GM12873 (cell line): ENCODE results near the gene TMEM131.

Experiments
- TF ChIP-seq, protein P1 (sequence below): IDR thresholded peaks from 2 replicates; pipeline ENCODE4 v1.5.1; 2012; ENCODE audit warnings: low read depth, mild to moderate bottlenecking, moderate library complexity, low read length, control low read depth; ENCODE audit not compliant: insufficient read depth; ENCODE audit errors: missing control alignments

TMEM131 gene

DNA sequence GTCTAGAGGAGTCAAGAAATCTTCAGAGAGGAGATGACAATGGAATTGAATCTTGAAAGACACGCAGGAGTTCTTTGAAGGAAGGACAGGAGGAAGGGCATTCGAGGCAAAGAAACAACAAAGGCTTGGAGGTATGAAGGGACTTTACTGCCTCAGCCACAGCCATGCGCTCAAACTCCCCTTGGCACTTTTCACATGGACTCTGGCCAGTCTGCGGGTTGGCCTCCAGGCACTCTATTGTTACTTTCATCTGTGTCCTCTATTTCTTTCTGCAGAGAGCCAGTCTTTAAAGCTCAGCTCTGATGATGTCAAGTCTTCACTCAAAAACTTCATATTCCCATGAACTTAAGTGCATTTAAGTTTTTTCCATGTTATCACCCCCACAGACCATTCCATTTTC, 186.9 kb downstream of the TMEM131 start:
- TF ChIP-seq, protein P1, sequence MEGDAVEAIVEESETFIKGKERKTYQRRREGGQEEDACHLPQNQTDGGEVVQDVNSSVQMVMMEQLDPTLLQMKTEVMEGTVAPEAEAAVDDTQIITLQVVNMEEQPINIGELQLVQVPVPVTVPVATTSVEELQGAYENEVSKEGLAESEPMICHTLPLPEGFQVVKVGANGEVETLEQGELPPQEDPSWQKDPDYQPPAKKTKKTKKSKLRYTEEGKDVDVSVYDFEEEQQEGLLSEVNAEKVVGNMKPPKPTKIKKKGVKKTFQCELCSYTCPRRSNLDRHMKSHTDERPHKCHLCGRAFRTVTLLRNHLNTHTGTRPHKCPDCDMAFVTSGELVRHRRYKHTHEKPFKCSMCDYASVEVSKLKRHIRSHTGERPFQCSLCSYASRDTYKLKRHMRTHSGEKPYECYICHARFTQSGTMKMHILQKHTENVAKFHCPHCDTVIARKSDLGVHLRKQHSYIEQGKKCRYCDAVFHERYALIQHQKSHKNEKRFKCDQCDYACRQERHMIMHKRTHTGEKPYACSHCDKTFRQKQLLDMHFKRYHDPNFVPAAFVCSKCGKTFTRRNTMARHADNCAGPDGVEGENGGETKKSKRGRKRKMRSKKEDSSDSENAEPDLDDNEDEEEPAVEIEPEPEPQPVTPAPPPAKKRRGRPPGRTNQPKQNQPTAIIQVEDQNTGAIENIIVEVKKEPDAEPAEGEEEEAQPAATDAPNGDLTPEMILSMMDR = no peak

DNA sequence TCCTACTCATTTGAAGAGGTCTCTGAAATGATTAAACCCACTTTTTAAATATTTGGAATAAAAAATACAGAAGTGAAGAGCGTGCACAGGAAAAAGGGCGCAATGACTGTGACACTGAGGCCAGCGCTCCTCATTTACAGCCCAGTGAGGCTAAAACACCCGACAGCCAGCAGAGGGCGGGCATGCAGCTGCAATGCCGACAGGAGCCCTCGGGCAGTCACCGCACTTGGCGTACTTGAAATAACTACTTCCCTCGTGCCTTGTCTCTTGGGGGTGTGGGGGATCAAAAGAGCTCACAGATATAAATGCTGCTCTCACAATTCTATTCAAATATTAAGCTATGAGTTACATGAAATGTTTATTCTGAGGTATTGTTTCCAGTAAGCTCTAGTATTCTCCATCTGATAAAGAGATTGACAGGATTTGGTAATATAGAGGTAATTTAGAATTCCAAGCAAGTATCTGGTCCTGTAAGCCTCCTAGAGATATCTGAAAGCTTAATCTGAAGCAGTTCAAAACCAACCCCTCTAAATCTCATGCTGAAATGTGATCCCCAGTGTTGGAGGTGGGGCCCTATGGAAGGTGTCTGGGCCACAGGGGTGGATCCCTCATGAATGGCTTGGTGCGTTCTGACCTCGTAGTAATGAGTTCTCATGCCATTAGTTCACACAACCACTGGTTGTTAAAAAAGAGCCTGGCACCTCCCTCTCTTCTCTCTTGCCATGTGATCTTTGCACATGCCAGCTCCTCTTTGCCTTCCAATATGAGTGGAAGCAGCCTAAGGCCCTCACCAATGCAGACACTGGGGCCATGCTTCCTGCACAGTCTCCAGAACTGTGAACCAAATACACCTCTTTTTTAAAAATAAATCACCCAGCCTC, 188.8 kb downstream of the TMEM131 start:
- TF ChIP-seq, protein P1 = peak; percentile 94

DNA sequence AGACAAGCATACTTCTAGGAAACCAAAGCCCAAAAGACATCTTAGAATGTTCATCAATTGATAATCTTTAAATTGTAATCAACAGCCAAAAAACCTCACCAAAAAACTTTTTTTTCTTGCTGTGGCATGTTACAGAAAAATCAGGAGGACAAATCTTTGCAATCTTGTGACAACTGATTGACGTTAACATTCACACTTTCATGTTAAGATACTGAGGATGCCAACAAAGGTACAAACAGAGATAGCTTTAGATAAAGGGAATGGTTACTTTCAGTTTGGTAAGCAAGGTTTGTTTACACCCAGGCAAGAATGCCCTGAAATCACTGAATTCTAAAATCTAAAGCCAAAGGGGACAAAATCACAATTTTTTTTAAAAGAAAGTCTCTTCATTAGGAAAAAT, 190.0 kb downstream of the TMEM131 start:
- TF ChIP-seq, protein P1 = no peak

DNA sequence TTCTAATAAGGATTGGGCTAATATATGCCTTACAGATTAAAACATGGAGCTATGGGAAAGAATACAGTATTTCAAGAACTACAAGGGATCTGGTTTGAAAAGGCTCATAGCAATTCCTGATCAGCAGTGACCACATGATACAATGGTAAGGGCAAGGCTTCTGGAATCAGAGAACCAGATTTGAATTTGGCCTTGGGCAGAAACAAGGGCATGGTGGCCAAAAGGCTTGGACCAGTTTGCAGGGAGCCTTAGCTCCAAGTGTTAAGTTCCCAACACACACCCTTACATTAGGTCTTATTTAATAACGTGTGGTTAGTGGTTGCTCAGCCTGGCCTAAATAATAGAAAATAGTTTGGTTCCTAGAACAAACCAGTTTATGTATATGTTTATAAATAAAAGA, 194.7 kb downstream of the TMEM131 start:
- TF ChIP-seq, protein P1 = no peak

DNA sequence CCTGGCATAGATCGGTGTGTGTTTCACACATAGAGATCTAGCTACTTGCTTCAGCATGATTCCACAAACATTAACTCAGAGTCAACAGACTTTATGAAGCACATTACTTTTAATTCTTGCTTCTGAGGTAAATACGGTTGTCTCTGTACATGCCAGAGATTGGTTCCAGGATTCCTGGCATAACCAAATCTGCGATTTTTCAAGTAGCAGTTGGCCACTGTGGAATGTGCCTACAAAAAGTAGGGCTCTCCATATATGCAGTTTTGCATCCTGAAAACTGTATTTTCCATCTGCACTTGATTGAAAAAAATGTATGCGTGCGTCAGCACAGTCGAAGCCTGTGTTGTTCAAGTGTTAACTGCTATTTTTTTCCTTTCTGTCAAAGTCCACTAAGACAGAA, 197.3 kb downstream of the TMEM131 start:
- TF ChIP-seq, protein P1 = no peak

DNA sequence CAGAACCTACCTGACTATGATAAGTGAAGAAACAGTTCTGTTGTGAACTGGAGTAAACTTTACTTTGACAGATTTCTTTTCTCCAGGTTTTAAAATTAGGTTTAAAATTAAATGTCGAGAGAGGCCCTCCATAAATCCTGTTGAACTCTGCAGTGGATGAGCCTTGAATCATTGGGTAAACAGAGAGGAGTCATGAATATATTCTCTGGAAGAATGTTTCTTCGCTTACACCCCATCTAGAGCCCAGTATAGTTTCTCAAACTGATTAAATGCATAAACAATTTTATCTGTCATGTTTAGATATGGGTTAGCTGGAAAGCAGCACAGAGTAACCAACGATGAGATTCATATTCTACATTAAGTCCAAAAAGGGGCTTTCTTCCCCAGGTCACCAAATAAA, 198.4 kb downstream of the TMEM131 start:
- TF ChIP-seq, protein P1 = no peak

DNA sequence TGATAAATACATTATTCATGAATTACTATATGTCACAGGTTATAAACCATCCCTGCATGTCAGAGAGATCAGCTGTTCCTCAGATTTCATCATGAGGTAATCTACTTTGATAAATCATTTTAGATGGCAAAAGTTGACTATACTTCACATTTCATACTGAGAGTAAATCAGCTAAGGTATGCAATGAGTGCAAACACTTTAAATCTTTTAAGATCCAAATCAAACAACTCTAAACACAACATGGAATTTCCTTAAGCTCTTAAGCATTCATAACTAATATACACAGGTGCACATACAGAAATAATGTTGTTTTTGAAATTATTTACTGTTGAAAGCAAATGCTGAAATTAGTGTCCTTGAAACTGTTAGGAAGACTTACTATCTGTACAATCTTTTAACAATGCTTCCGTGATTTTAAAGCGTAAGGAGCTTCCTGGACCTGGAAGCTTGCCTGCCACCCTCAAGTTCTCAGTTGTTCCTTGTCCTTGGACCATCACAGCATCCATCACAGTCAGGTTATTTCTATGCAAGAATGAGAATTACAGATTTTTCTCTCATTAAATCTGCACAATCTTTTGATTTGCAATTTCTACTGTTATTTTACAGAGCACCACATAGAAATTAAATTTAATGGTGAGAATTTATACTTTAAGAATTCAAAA, 199.2 kb downstream of the TMEM131 start:
- TF ChIP-seq, protein P1 = no peak
